Tibial artery (tissue), 4 donors: Measurements from ENCODE around the gene TPK1.
"Not testable (repeated sequence)": the region's sequence is repeated elsewhere in the genome, so short reads cannot be mapped to it uniquely, and the experiment has no call there.

Experiments used
- DNase-seq, 2 donors: peaks; one replicate each; pipeline ENCODE4 v3.0.0-alpha.2; 2019
- H3K27ac ChIP-seq, 2 donors: fragments of 200-600 bp; sonication (generic) in 1 of 2; 1 replicate in 1 of 2; 2 replicates in 1 of 2; pipeline ENCODE4 v1.5.1; 2018 to 2019; ENCODE audit warnings: mild to moderate bottlenecking in 1 of 2
- H3K27me3 ChIP-seq, 2 donors: fragments of 200-600 bp; sonication (generic) in 1 of 2; one replicate each; pipeline versions ENCODE4 v1.5.1 to v1.6.0; 2016 to 2019
- H3K36me3 ChIP-seq, 3 donors: fragments of 200-600 bp; sonication (generic) in 2 of 3; one replicate each; pipeline ENCODE4 v1.5.1; 2016 to 2019; ENCODE audit warnings: mild to moderate bottlenecking in 2 of 3
- H3K4me1 ChIP-seq, 4 donors: fragments of 200-600 bp; sonication (generic) in 2 of 4; 1 replicate in 3 of 4; 2 replicates in 1 of 4; pipeline ENCODE4 v1.5.1; 2016 to 2019
- H3K4me3 ChIP-seq, 2 donors: fragments of 200-600 bp; sonication (generic) in 1 of 2; 1 replicate in 1 of 2; 2 replicates in 1 of 2; pipeline ENCODE4 v1.5.1; 2018 to 2019; ENCODE audit warnings: mild to moderate bottlenecking in 2 of 2
- H3K9me3 ChIP-seq, 3 donors: fragments of 200-600 bp; sonication (generic) in 1 of 3; one replicate each; pipeline ENCODE4 v1.5.1; 2016 to 2019
- intact Hi-C: fragments of 100-400 bp; cut with DNase I; formaldehyde crosslinking; loops from one replicate; pipeline ENCODE4 v1.15.0; 2023; ENCODE audit warnings: low total_unique reads
- TF ChIP-seq, protein P1 (sequence below), 2 experiments: fragments of 200-600 bp in 1 of 2; fragments of 450-650 bp in 1 of 2; IDR thresholded peaks; one replicate each; pipeline ENCODE4 v1.5.1; 2017 to 2019; ENCODE audit warnings: antibody characterized with exemption in 2 of 2, mild to moderate bottlenecking in 1 of 2, moderate library complexity in 1 of 2

Gene TPK1

DNA sequence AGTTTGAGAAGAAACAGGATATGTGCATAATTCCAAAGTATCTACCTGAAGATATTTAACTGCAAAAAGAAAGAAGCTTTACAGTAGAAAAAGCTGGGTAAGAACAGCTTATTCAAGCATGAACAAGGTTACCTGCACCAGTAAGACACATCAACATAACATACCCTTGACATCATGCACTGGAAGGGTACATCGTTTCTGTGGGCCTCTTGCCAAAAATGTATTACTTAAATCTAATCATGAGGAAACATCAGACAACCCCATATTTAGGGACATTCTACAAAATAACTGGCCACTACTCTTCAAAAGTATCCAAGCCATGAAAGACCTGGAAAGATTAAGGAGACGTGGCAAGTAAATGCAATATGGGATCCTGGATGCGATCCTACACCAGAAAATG is 18.9 kb downstream of the TPK1 start:
- TF ChIP-seq, protein P1, sequence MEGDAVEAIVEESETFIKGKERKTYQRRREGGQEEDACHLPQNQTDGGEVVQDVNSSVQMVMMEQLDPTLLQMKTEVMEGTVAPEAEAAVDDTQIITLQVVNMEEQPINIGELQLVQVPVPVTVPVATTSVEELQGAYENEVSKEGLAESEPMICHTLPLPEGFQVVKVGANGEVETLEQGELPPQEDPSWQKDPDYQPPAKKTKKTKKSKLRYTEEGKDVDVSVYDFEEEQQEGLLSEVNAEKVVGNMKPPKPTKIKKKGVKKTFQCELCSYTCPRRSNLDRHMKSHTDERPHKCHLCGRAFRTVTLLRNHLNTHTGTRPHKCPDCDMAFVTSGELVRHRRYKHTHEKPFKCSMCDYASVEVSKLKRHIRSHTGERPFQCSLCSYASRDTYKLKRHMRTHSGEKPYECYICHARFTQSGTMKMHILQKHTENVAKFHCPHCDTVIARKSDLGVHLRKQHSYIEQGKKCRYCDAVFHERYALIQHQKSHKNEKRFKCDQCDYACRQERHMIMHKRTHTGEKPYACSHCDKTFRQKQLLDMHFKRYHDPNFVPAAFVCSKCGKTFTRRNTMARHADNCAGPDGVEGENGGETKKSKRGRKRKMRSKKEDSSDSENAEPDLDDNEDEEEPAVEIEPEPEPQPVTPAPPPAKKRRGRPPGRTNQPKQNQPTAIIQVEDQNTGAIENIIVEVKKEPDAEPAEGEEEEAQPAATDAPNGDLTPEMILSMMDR (IDR thresholded peaks at IDR 0.05): no peak
- H3K27me3 ChIP-seq: no peaks in the 10 kb centered on the region
- no peak overlapping the region for H3K27ac ChIP-seq
- H3K36me3 ChIP-seq: no peaks in the 10 kb centered on the region
- intact Hi-C loops: no loop called here
- H3K9me3 ChIP-seq: no peaks in the 10 kb centered on the region
- peaks cover 0 to 3% (median 0%) of the 10 kb centered on the region in 4 donors for H3K4me1 ChIP-seq
- H3K4me3 ChIP-seq: no peak overlapping the region
- DNase-seq: no peak

- TF ChIP-seq, protein P1 (IDR thresholded peaks at IDR 0.05): no peak
- H3K4me1 ChIP-seq: peaks cover 0 to 3% (median 0%) of the 10 kb centered on the region in 4 donors
- H3K36me3 ChIP-seq: no peaks in the 10 kb centered on the region
- DNase-seq: no peak
- no peak overlapping the region for H3K4me3 ChIP-seq
- intact Hi-C loops: no loop called here
- no peaks in the 10 kb centered on the region for H3K9me3 ChIP-seq
- H3K27ac ChIP-seq: no peak overlapping the region
- H3K27me3 ChIP-seq: no peaks in the 10 kb centered on the region
These were observed 21.6 kb downstream of the TPK1 start for GRCh38 chr7:144814299-144814698.

DNA sequence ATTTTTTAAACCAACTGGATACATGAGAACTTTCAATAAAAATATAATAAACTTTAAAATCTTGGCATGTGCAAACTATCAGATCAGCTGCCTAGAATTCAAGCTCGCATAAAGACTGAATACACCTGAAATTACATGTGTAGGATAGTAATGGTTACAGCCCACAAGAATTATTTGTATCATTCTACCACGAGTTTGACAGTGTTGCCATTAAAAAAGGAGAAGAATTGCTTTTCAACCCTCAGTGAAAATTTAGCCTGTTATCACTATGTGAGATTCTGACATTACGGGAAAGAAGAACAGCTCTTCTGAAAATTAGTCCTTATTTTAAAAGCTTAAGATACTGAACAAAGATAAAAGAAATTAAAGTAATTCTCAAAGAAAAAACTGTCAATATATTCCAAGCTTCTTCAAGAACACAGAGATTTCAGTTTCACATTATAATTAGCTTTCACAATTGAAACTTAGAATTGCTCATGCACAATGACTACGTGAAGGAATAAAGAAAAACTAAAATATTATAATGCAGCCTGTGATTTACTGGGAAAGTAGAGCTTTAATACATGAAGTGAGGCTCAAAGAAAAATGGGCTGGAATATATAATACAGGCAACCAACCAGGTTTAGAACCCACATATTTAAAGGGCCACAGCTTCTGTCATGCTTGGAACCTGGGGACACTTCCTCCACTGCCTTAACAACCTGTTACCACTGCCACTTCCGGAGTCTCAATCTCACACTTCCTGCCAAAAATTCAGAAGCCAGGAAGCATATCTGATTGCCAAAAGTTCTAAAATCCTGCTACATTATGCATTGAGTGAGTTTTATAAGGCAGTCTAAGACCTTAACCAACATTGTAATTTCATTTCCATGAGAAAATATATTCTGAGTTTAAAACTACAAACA is 23.2 kb downstream of the TPK1 start:
- TF ChIP-seq, protein P1 (IDR thresholded peaks at IDR 0.05): no peak
- Histone ChIP-seq H3K9me3 (no peaks in the 10 kb centered on the region), H3K4me3 (no peak overlapping the region), H3K27ac (no peak overlapping the region), H3K36me3 (no peaks in the 10 kb centered on the region), H3K27me3 (no peaks in the 10 kb centered on the region), H3K4me1 (peaks cover 0 to 3% (median 0%) of the 10 kb centered on the region in 4 donors)
- intact Hi-C loops: no loop called here
- no peak for DNase-seq

- intact Hi-C loops: no loop called here
- no peak overlapping the region for H3K27ac ChIP-seq
- no peaks in the 10 kb centered on the region for H3K9me3 ChIP-seq
- H3K4me3 ChIP-seq: no peak overlapping the region
- no peaks in the 10 kb centered on the region for H3K4me1 ChIP-seq
- TF ChIP-seq, protein P1 (IDR thresholded peaks at IDR 0.05): no peak
- DNase-seq: no peak
- H3K36me3 ChIP-seq: no peaks in the 10 kb centered on the region
- no peaks in the 10 kb centered on the region for H3K27me3 ChIP-seq
These were observed 30.1 kb downstream of the TPK1 start for GRCh38 chr7:144805627-144806239.

DNA sequence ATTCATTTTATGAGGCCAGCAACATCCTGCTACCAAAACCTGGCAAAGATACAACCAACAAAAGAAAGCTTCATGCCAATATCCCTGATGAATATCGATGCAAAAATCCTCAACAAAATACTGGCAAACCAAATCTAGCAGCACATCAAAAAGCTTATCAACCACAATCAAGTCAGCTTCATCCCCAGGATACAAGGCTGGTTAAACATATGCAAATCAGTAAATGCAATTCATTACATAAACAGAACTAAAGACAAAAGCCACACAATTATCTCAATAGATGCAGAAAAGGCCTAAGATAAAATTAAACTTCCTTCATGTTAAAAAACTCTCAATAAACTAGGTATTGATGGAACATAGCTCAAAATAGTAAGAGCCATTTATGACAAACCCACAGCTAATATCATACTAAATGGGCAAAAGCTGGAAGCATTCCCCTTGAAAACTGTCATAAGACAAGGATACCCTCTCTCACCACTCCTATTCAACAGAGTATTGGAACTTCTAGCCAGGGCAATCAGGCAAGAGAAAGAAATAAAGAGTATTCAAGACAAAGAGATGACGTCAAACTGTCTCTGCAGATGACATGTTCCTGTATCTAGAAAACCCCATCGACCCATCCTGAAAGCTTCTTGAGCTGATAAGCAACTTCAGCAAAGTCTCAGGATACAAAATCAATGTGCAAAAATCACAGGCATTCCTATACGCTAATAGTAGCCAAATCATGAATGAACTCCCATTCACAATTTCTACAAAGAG is 35.0 kb downstream of the TPK1 start:
- intact Hi-C loops, H3K27me3 ChIP-seq, H3K27ac ChIP-seq, H3K9me3 ChIP-seq, H3K36me3 ChIP-seq, DNase-seq, H3K4me1 ChIP-seq, H3K4me3 ChIP-seq: not testable (repeated sequence)
